ENCODE measurements around the gene GDE1. TPM values are rescaled to one million over a fixed set of nuclear protein-coding genes. Genes with fewer than 3 reads are reported as not detected.

GDE1 gene
- total and polyA plus RNA-seq, 11 donors = 53.3 to 134 (median 95.4) TPM

GRCh38 chr16:19512297-19512696, 9.6 kb downstream of the GDE1 start:
- no peak overlapping the region for H3K4me3 ChIP-seq
- H3K36me3 ChIP-seq = peaks cover 0 to 86% (median 70%) of the 10 kb centered on the region in 9 donors
- ATAC-seq (no peak), DNase-seq (no peak)
- TF ChIP-seq, protein P1, sequence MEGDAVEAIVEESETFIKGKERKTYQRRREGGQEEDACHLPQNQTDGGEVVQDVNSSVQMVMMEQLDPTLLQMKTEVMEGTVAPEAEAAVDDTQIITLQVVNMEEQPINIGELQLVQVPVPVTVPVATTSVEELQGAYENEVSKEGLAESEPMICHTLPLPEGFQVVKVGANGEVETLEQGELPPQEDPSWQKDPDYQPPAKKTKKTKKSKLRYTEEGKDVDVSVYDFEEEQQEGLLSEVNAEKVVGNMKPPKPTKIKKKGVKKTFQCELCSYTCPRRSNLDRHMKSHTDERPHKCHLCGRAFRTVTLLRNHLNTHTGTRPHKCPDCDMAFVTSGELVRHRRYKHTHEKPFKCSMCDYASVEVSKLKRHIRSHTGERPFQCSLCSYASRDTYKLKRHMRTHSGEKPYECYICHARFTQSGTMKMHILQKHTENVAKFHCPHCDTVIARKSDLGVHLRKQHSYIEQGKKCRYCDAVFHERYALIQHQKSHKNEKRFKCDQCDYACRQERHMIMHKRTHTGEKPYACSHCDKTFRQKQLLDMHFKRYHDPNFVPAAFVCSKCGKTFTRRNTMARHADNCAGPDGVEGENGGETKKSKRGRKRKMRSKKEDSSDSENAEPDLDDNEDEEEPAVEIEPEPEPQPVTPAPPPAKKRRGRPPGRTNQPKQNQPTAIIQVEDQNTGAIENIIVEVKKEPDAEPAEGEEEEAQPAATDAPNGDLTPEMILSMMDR (IDR thresholded peaks at IDR 0.05) = no peak
- no peak for TF ChIP-seq POLR2A (IDR thresholded peaks at IDR 0.05)
- peaks cover 0 to 25% (median 0%) of the 10 kb centered on the region in 12 donors for H3K4me1 ChIP-seq
- H3K27me3 ChIP-seq = no peaks in the 10 kb centered on the region
- H3K9me3 ChIP-seq = no peaks in the 10 kb centered on the region
- intact Hi-C loops (cut with DNase I) = no loop called here
- no peak overlapping the region for H3K27ac ChIP-seq

GRCh38 chr16:19507867-19508266, 14.0 kb downstream of the GDE1 start:
- no peaks in the 10 kb centered on the region for H3K27me3 ChIP-seq
- H3K9me3 ChIP-seq = no peaks in the 10 kb centered on the region
- H3K27ac ChIP-seq = no peak overlapping the region
- H3K36me3 ChIP-seq = peaks cover 0 to 94% (median 72%) of the 10 kb centered on the region in 9 donors
- DNase-seq (no peak), ATAC-seq (no peak)
- 88 to 97% (median 92%) methylated on average over 2 of the region's 2 CpGs for WGBS, 4 donors
- no peak for TF ChIP-seq POLR2A (IDR thresholded peaks at IDR 0.05)
- TF ChIP-seq, protein P1 (IDR thresholded peaks at IDR 0.05) = no peak
- intact Hi-C loops (cut with DNase I) = loop anchor here in 2 of 10 donors (10.0 kb wide), 2 partner anchors 333 to 523 kb away; partner anchors contain the start of gene TMC7 (in 1 of the 2)
- H3K4me1 ChIP-seq = peaks cover 0 to 12% (median 4%) of the 10 kb centered on the region in 12 donors
- no peak overlapping the region for H3K4me3 ChIP-seq

DNA sequence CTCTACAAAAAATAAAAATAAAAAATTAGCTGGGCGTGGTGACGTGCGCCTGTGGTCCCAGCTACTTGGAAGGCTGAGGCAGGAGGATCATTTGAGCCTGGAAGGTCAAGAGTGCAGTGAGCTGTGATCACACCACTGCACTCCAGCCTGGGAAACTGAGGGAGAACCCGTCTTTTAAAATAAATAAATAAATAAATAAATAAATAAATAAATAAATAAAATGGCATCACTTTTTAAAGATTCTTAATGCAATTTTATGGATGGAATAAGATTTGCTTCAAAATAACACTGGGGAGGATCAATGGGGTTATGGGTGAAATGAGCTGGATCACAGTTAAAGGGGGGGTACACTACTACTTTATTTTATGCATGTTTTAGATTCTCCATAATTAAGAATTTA, 14.9 kb downstream of the GDE1 start:
- ATAC-seq = no peak
- no peak for DNase-seq
- no peaks in the 10 kb centered on the region for H3K27me3 ChIP-seq
- no peaks in the 10 kb centered on the region for H3K9me3 ChIP-seq
- H3K27ac ChIP-seq = no peak overlapping the region
- H3K36me3 ChIP-seq = peaks cover 0 to 99% (median 81%) of the 10 kb centered on the region in 9 donors
- H3K4me3 ChIP-seq = no peak overlapping the region
- WGBS, 4 donors = 85 to 97% (median 96%) methylated on average over 4 of the region's 4 CpGs
- intact Hi-C loops (cut with DNase I) = loop anchor here in 2 of 10 donors (10.0 kb wide), 2 partner anchors 332 to 522 kb away; partner anchors contain the start of gene TMC7 (in 1 of the 2)
- TF ChIP-seq POLR2A (IDR thresholded peaks at IDR 0.05) = no peak
- TF ChIP-seq, protein P1 (IDR thresholded peaks at IDR 0.05) = no peak
- peaks cover 0 to 12% (median 4%) of the 10 kb centered on the region in 12 donors for H3K4me1 ChIP-seq

DNA sequence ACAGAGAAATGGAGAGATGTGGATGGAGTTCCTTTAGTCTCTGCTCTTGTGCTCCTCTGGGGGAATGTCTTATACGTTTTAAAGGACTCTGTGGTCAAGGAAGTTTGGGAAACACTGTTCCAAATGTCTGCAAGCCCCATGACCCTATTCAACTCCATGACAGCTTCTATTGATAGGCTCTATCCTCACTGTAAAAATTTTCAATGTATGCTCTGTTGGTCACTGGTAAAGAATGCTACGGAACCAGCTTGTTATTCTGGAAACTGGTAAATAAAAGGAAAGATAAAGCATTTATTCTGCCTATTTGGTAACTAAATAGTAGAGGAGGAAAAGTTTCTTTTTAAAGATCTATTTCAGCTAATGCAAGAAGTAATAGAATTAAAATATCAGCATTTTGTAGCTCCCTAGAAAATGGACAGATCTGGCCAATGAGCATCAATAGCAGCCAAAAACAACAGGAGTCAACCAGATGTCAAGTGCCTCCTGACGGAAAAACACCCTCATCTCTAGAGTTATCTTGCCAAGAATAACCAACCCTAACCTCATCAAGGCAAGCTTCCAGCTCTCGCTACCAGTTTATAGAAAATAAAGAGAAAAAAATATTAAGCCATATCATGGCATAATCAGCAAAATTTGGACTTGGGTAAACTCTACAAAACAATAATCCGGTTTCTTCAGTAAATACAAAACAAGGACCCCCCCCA, 16.1 kb downstream of the GDE1 start:
- TF ChIP-seq, protein P1 (IDR thresholded peaks at IDR 0.05) = no peak
- TF ChIP-seq POLR2A (IDR thresholded peaks at IDR 0.05) = no peak
- 51 to 76% (median 65%) methylated on average over 5 of the region's 5 CpGs for WGBS, 4 donors
- H3K27ac ChIP-seq = no peak overlapping the region
- intact Hi-C loops (cut with DNase I) = loop anchor here in 2 of 10 donors (10.0 kb wide), 2 partner anchors 331 to 521 kb away; partner anchors contain the start of gene TMC7 (in 1 of the 2)
- H3K4me1 ChIP-seq = peaks cover 0 to 12% (median 4%) of the 10 kb centered on the region in 12 donors
- H3K4me3 ChIP-seq = no peak overlapping the region
- H3K36me3 ChIP-seq = peaks cover 0 to 99% (median 90%) of the 10 kb centered on the region in 9 donors
- DNase-seq = peak in 1 of 5 donors; percentile 18
- no peaks in the 10 kb centered on the region for H3K27me3 ChIP-seq
- peak in 3 of 4 donors; percentile 50 to 59 (median 54) for ATAC-seq
- H3K9me3 ChIP-seq = no peaks in the 10 kb centered on the region
